SK-N-SH (cell line): ENCODE measurements around the gene HEG1. TPM values are rescaled to one million over a fixed set of nuclear protein-coding genes. Genes with fewer than 3 reads are reported as not detected.

Source experiments
- CTCF ChIA-PET: fragments of 300-600, 350-600 bp; formaldehyde crosslinking; extraction: SDS; loops from one replicate; lab custom pipeline; 2021; lab: Yijun Ruan, JAX
- POLR2A ChIA-PET: fragments of 350-600 bp; sonication (Branson Sonifier 250); formaldehyde crosslinking; extraction: SDS; loops from one replicate; lab custom pipeline; 2020; ENCODE audit warnings: antibody characterized with exemption, inconsistent platforms; lab: Yijun Ruan, JAX
- DNase-seq: peaks from one replicate; pipeline ENCODE4 v3.0.0; 2012
- H2AFZ ChIP-seq: fragments of 200-600 bp; sonication (generic); 2 replicates; pipeline ENCODE4 v1.8.1; 2016; ENCODE audit warnings: antibody characterized with exemption, mild to moderate bottlenecking, low read depth
- H3F3A ChIP-seq: fragments of 200-600 bp; sonication (generic); replicated peaks from 2 replicates; pipeline ENCODE3; 2016; ENCODE audit warnings: antibody characterized with exemption, mild to moderate bottlenecking; ENCODE audit not compliant: insufficient read depth
- H3K27ac ChIP-seq, 2 experiments: fragments of 200-500 bp in 1 of 2; fragments of 200-600 bp in 1 of 2; sonication (Bioruptor generic) in 1 of 2; sonication (generic), shearing (Covaris generic) in 1 of 2; 2 replicates each; pipeline versions ENCODE4 v1.5.1 to v1.6.1; 2014 to 2016; ENCODE audit warnings: low read depth in 2 of 2, inconsistent platforms in 1 of 2, low read length in 1 of 2, mild to moderate bottlenecking in 1 of 2, mixed read lengths in 1 of 2
- H3K27me3 ChIP-seq: fragments of 200-600 bp; sonication (generic), shearing (Covaris generic); 2 replicates; pipeline ENCODE4 v1.6.1; 2016; ENCODE audit warnings: mixed run types; ENCODE audit not compliant: insufficient read depth
- H3K36me3 ChIP-seq, 2 experiments: fragments of 200-500 bp in 1 of 2; fragments of 200-600 bp in 1 of 2; sonication (Bioruptor generic) in 1 of 2; sonication (generic) in 1 of 2; replicated peaks in 1 of 2; 2 replicates each; pipeline versions ENCODE3 to v1.5.1; 2014 to 2016; ENCODE audit warnings: low read length in 1 of 2, mild to moderate bottlenecking in 1 of 2; ENCODE audit not compliant: insufficient read depth in 2 of 2, control insufficient read depth in 1 of 2
- H3K4me1 ChIP-seq, 2 experiments: fragments of 200-500 bp in 1 of 2; fragments of 200-600 bp in 1 of 2; sonication (Bioruptor generic) in 1 of 2; sonication (generic), shearing (Covaris generic) in 1 of 2; 2 replicates each; pipeline versions ENCODE4 v1.5.1 to v1.6.1; 2014 to 2016; ENCODE audit warnings: low read depth in 1 of 2, low read length in 1 of 2, mixed run types in 1 of 2; ENCODE audit not compliant: insufficient read depth in 2 of 2, control insufficient read depth in 1 of 2
- H3K4me2 ChIP-seq: fragments of 200-600 bp; sonication (generic), shearing (Covaris generic); 2 replicates; pipeline ENCODE4 v1.6.1; 2017; ENCODE audit warnings: mixed run types
- H3K4me3 ChIP-seq, 2 experiments: fragments of 200-500 bp in 1 of 2; fragments of 200-600 bp in 1 of 2; sonication (Bioruptor generic) in 1 of 2; sonication (generic), shearing (Covaris generic) in 1 of 2; 2 replicates each; pipeline versions ENCODE4 v1.5.1 to v1.8.1; 2014 to 2016; ENCODE audit warnings: low read depth in 2 of 2, inconsistent platforms in 1 of 2, low read length in 1 of 2, mild to moderate bottlenecking in 1 of 2, mixed read lengths in 1 of 2, moderate library complexity in 1 of 2
- H3K79me2 ChIP-seq: fragments of 200-600 bp; sonication (generic); 2 replicates; pipeline ENCODE4 v1.8.1; 2017; ENCODE audit warnings: mild to moderate bottlenecking; ENCODE audit not compliant: insufficient read depth
- H3K9ac ChIP-seq: fragments of 200-600 bp; sonication (generic); 2 replicates; pipeline ENCODE4 v1.6.1; 2017; ENCODE audit warnings: mixed run types
- H3K9me2 ChIP-seq: fragments of 200-600 bp; sonication (generic); 2 replicates; pipeline ENCODE4 v1.6.1; 2017; ENCODE audit warnings: mixed run types
- H3K9me3 ChIP-seq: fragments of 200-600 bp; sonication (generic); 2 replicates; pipeline ENCODE4 v1.6.1; 2017; ENCODE audit warnings: mixed run types, mild to moderate bottlenecking, moderate library complexity
- H4K20me1 ChIP-seq: fragments of 200-600 bp; sonication (generic); 2 replicates; pipeline ENCODE4 v1.6.1; 2017; ENCODE audit warnings: mild to moderate bottlenecking, mixed run types; ENCODE audit not compliant: insufficient read depth
- CHD2 ChIP-seq: fragments of 150-350 bp; IDR thresholded peaks from 2 replicates; pipeline ENCODE4 v1.6.1; 2018; ENCODE audit warnings: low read length; ENCODE audit not compliant: partially characterized antibody
- EP300 ChIP-seq, 2 experiments: IDR thresholded peaks; 2 replicates each; pipeline versions ENCODE4 v1.4.0 to v1.6.1; 2012; ENCODE audit warnings: borderline replicate concordance in 1 of 2, low read depth in 1 of 2, low read length in 1 of 2
- EZH2phosphoT487 ChIP-seq: fragments of 200-600 bp; sonication (generic); IDR thresholded peaks from 2 replicates; pipeline ENCODE4 v1.6.1; 2017; ENCODE audit warnings: low read depth, mixed run types, mild to moderate bottlenecking, antibody characterized with exemption, moderate library complexity, borderline replicate concordance
- FOSL2 ChIP-seq: IDR thresholded peaks from 2 replicates; pipeline ENCODE4 v1.4.0; 2012; ENCODE audit warnings: low read depth, mild to moderate bottlenecking, moderate library complexity, borderline replicate concordance
- FOXJ3 ChIP-seq: sonication (generic); formaldehyde crosslinking; IDR thresholded peaks from 2 replicates; pipeline ENCODE4 v1.5.1; 2020; ENCODE audit warnings: mild to moderate bottlenecking, missing genetic modification reagents
- MAX ChIP-seq: IDR thresholded peaks from 2 replicates; pipeline ENCODE4 v1.4.0; 2012; ENCODE audit warnings: low read depth
- MEF2A ChIP-seq: IDR thresholded peaks from 2 replicates; pipeline ENCODE4 v1.4.0; 2012; ENCODE audit warnings: low read depth, borderline replicate concordance
- NRF1 ChIP-seq: IDR thresholded peaks from 2 replicates; pipeline ENCODE4 v1.6.1; 2012; ENCODE audit warnings: low read depth, mild to moderate bottlenecking, low read length
- RAD21 ChIP-seq: IDR thresholded peaks from 2 replicates; pipeline ENCODE4 v1.6.1; 2012; ENCODE audit warnings: mild to moderate bottlenecking, low read length
- RFX5 ChIP-seq: IDR thresholded peaks from 2 replicates; pipeline ENCODE4 v1.6.1; 2012; ENCODE audit warnings: mild to moderate bottlenecking, improper control_type of control experiment, low read length
- RXRA ChIP-seq: IDR thresholded peaks from 2 replicates; pipeline ENCODE4 v1.4.0; 2012; ENCODE audit warnings: low read depth, mild to moderate bottlenecking, borderline replicate concordance
- SIN3A ChIP-seq: IDR thresholded peaks from 2 replicates; pipeline ENCODE4 v1.6.1; 2012; ENCODE audit warnings: low read depth, mild to moderate bottlenecking, low read length, moderate library complexity, borderline replicate concordance
- TEAD4 ChIP-seq: IDR thresholded peaks from 2 replicates; pipeline ENCODE4 v1.4.0; 2012; ENCODE audit warnings: mild to moderate bottlenecking, borderline replicate concordance; ENCODE audit not compliant: insufficient read depth
- USF2 ChIP-seq: fragments of 150-350 bp; IDR thresholded peaks from 2 replicates; pipeline ENCODE4 v1.6.1; 2017; ENCODE audit warnings: antibody characterized with exemption, low read length, low read depth, borderline replicate concordance
- YY1 ChIP-seq: IDR thresholded peaks from 2 replicates; pipeline ENCODE4 v1.4.0; 2012; ENCODE audit warnings: low read depth, mild to moderate bottlenecking
- WGBS: methylation state at CpG from one replicate; pipeline ENCODE4 v1.1.6; 2017; ENCODE audit warnings: low lambda C conversion rate; 5-methylcytosine and 5-hydroxymethylcytosine counted together
- polyA plus RNA-seq, 3 experiments: library from polyadenylated mRNA; depleted of rRNA; stranded (reverse); fragments of >200 nt; gene quantifications; 2 replicates each; pipeline ENCODE4 v1.2.3, GENCODE V29; 2012

The HEG1 gene
- polyA plus RNA-seq, 1 of the 3 experiments (the other 2 are of a cell fraction) = 27.7 TPM

- CTCF ChIA-PET = interaction anchor here (1.1 kb wide), 1 partner anchor 9 kb away, joined by 3 read pairs; no protein-coding TSS in a partner anchor
- no peak for TF ChIP-seq CHD2
- no peak for TF ChIP-seq MAX
- TF ChIP-seq NRF1 = no peak
- no peak for TF ChIP-seq EZH2phosphoT487
- no peak for TF ChIP-seq TEAD4
- no peak for TF ChIP-seq RFX5
- TF ChIP-seq FOSL2 = no peak
- no peak for TF ChIP-seq YY1
- TF ChIP-seq RXRA = no peak
- TF ChIP-seq MEF2A = no peak
- no peak for TF ChIP-seq FOXJ3 (CRISPR knock-in tag)
- TF ChIP-seq USF2 = no peak
- TF ChIP-seq, all 33 proteins: peak for 0
- peaks cover 50% of the 10 kb centered on the region; the same call in 1 of the 2 replicates for H3K79me2 ChIP-seq
- H3K27ac ChIP-seq = no peak overlapping the region
- no peak overlapping the region for H2AFZ ChIP-seq
- POLR2A ChIA-PET = no interaction called here
- peaks cover 0 to 2% of the 10 kb centered on the region in 2 experiments; a peak in 1 of 4 replicates for H3K4me1 ChIP-seq
- H3K27me3 ChIP-seq = no peaks in the 10 kb centered on the region
- no peaks in the 10 kb centered on the region for H3K9me3 ChIP-seq
- peaks cover 35 to 63% of the 10 kb centered on the region in 2 experiments for H3K36me3 ChIP-seq
- no peak overlapping the region for H3K4me3 ChIP-seq
- H3K9ac ChIP-seq = no peak overlapping the region
- no peaks in the 10 kb centered on the region for H3K9me2 ChIP-seq
- H3K4me2 ChIP-seq = no peak overlapping the region
- no peak for DNase-seq
- H3F3A ChIP-seq = peaks cover 6% of the 10 kb centered on the region
- 95% methylated on average over 3 of the region's 3 CpGs for WGBS
- H4K20me1 ChIP-seq = 0 out of 2 replicates have a peak, but pooled peaks cover 5% of the 10 kb centered on the region
Observed at GRCh38 chr3:125019271-125019670, 36.5 kb downstream of the HEG1 start.

GRCh38 chr3:125017406-125017805, 38.4 kb downstream of the HEG1 start:
- no peak overlapping the region for H3K9ac ChIP-seq
- 100% methylated on average over 2 of the region's 2 CpGs for WGBS
- ChIA-PET POLR2A (no interaction called here), CTCF (no interaction called here)
- no peaks in the 10 kb centered on the region for H4K20me1 ChIP-seq
- H3K79me2 ChIP-seq = peaks cover 35% of the 10 kb centered on the region; the same call in 1 of the 2 replicates
- peaks cover 51 to 62% of the 10 kb centered on the region in 2 experiments for H3K36me3 ChIP-seq
- DNase-seq = no peak
- H3K4me1 ChIP-seq = no peaks in the 10 kb centered on the region; a peak in 1 of 4 replicates
- no peak overlapping the region for H2AFZ ChIP-seq
- H3K9me3 ChIP-seq = no peaks in the 10 kb centered on the region
- H3K9me2 ChIP-seq = no peaks in the 10 kb centered on the region
- no peaks in the 10 kb centered on the region for H3K27me3 ChIP-seq
- no peak overlapping the region for H3K4me2 ChIP-seq
- H3K27ac ChIP-seq = no peak overlapping the region
- H3F3A ChIP-seq = peaks cover 3% of the 10 kb centered on the region
- H3K4me3 ChIP-seq = no peak overlapping the region
- TF ChIP-seq FOXJ3 (CRISPR knock-in tag) = no peak
- no peak for TF ChIP-seq SIN3A
- TF ChIP-seq RAD21 = no peak
- TF ChIP-seq EP300 (IDR thresholded peaks at IDR 0.05; ENCODE audit: borderline replicate concordance in 1 of 2, low read depth in 1 of 2, low read length in 1 of 2) = no peak
- TF ChIP-seq, all 33 proteins: peak for 0
